Coronary artery (tissue), 2 donors: Measurements from ENCODE around the gene LSM2.
"Not testable (repeated sequence)": the region's sequence is repeated elsewhere in the genome, so short reads cannot be mapped to it uniquely, and the experiment has no call there.

Source experiments
- DNase-seq: peaks from one replicate; pipeline ENCODE4 v3.0.0-alpha.2; 2017; ENCODE audit warnings: low spot score
- H3K27ac ChIP-seq, 2 donors: fragments of 200-600 bp; sonication (generic); one replicate each; pipeline ENCODE4 v1.5.1; 2016 to 2019
- H3K4me3 ChIP-seq: fragments of 200-600 bp; sonication (generic); 2 replicates; pipeline ENCODE4 v1.5.1; 2016; ENCODE audit warnings: mild to moderate bottlenecking, moderate library complexity
- TF ChIP-seq, protein P1 (sequence below): fragments of 200-600 bp; sonication (generic); IDR thresholded peaks from one replicate; pipeline ENCODE4 v1.5.1; 2019; ENCODE audit warnings: antibody characterized with exemption

LSM2 gene

DNA sequence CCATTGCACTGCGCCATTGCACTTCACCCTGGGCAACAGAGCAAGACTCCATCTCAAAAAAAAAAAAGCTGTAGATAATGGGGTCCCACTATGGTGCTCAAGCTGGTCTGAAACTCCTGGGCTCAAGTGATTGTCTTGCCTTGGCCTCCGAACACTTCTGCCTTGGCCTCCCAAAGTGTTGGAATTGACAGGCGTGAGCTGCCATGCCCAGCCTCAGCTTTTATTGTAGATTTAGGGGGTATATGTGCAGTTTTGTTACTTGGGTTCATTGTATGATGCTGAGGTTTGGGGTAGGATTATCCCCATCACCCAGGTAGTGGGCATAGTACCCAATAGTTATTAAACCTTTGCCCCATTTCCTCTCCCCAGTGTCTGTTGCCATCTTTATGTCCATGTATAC is 32.2 kb upstream of the LSM2 start:
- TF ChIP-seq, protein P1, sequence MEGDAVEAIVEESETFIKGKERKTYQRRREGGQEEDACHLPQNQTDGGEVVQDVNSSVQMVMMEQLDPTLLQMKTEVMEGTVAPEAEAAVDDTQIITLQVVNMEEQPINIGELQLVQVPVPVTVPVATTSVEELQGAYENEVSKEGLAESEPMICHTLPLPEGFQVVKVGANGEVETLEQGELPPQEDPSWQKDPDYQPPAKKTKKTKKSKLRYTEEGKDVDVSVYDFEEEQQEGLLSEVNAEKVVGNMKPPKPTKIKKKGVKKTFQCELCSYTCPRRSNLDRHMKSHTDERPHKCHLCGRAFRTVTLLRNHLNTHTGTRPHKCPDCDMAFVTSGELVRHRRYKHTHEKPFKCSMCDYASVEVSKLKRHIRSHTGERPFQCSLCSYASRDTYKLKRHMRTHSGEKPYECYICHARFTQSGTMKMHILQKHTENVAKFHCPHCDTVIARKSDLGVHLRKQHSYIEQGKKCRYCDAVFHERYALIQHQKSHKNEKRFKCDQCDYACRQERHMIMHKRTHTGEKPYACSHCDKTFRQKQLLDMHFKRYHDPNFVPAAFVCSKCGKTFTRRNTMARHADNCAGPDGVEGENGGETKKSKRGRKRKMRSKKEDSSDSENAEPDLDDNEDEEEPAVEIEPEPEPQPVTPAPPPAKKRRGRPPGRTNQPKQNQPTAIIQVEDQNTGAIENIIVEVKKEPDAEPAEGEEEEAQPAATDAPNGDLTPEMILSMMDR = no peak
- no peak for DNase-seq
- Histone ChIP-seq H3K27ac (no peak overlapping the region), H3K4me3 (no peak overlapping the region)

DNA sequence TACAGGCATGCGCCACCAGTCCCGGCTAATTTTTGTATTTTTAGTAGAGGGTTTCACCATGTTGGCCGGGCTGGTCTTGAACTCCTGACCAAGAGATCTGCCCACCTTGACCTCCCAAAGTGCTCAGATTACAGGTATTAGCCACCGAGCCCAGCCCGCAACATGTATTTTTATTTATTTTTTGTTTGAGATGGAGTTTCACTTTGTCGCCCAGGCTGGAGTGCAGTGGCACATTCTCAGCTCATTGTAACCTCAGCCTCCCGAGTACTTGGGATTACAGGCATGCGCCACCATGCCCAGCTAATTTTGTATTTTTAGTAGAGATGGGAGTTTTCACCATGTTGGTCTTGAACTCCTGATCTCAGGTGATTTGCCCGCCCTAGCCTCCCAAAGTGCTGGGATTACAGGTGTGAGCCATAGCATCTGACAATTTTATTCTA is 31.4 kb upstream of the LSM2 start:
- DNase-seq, H3K27ac ChIP-seq: not testable (repeated sequence)
- peak overlapping the region; percentile 83 for H3K4me3 ChIP-seq

DNA sequence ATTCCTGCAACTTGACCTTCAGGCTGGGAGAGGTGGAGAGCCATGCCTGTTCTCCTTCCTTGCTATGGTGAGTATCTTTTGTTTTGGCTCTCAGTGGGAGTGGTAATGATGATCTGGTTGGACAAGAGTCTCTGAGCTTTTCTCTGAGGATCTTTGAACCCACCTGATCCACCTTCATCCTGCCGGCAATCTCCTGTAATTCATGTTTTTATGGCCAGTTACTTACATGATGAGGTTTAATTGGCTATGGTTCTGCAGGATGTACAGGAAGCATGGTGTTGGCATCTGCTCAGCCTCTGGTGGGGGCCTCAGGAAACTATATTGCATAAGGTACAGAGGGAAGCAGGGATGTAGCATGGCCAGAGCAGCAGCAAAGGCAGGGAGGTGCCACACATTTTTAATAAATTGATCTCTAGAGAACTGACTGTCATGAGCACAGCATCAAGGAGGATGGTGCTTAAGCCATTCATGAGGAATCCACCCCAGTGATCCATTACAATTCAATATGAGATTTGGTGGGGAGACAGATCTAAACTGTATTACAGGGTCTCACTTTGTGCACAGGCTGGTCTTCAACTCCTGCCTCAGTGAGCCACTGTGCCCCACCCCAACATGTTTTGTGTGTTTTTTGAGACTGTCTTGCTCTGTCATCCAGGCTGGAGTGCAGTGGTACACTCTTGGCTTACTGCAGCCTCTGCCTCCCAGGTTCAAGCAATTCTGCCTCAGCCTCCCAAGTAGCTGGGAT is 30.8 kb upstream of the LSM2 start:
- TF ChIP-seq, protein P1 = no peak
- DNase-seq = no peak
- peak overlapping the region; percentile 50 to 89 for H3K27ac ChIP-seq
- peak overlapping the region; percentile 83 for H3K4me3 ChIP-seq

DNA sequence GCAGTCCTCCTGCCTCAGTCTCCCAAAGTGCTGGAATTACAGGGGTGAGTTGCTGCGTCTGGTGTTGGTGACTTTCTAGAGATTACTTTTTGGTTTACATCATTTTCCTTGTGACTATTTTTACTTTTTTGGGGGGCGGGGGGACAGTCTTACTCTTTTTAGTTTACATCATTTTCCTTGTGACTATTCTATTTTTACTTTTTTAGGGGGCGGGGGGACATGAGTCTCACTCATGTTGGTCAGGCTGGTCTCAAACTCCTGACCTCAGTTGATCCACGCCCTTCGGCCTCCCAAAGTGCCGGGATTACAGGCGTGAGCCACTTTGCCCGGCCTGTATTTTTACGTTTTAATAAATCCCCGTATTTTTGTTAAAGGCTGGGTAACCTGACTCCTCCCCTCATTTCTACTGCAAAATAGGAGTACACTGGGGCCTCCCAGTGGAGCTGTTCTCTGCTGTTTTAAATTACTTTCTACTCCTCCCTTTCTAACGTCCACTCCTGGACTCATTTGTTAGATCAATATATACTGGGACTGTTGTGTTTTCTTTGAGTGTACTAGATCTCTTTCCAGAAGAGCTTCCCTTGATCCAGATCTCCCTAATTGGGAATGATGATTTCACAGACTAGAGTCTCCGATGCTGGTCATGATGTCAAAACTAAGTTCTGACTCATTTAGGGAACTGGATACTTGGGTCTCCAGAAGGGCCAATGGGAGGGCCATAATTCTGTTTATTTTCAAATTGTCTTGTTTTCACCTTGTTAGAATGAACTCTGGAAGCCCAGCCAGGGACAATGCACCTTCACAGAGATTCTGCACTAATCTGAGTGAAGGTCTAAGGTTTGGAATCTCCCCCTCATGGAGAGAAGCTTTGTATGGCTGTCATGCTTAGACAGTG is 30.0 kb upstream of the LSM2 start:
- peak overlapping the region; percentile 50 to 89 for H3K27ac ChIP-seq
- DNase-seq = no peak
- TF ChIP-seq, protein P1 = no peak
- peak overlapping the region; percentile 83 for H3K4me3 ChIP-seq

DNA sequence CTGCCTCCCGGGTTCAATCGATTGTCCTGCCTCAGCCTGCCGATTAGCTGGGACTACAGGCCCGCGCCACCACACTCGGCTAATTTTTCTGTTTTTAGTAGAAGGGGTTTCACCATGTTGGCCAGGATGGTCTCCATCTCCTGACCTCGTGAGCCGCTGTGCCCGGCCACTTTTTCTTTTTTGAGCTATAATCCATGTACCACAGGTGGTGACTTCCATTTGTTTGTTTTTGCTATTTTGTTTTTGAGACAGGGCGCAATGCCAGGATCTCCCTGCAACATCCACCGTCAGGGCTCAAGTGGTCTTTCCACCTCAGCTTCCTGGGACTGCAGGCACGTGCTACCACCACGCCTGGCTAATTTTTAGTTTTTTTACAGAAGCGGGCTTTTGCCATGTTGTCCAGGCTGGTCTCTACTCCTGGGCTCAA is 29.3 kb upstream of the LSM2 start:
- no peak for DNase-seq
- TF ChIP-seq, protein P1 = no peak
- H3K4me3 ChIP-seq = peak overlapping the region; percentile 83
- H3K27ac ChIP-seq = peak overlapping the region; percentile 50 to 89

DNA sequence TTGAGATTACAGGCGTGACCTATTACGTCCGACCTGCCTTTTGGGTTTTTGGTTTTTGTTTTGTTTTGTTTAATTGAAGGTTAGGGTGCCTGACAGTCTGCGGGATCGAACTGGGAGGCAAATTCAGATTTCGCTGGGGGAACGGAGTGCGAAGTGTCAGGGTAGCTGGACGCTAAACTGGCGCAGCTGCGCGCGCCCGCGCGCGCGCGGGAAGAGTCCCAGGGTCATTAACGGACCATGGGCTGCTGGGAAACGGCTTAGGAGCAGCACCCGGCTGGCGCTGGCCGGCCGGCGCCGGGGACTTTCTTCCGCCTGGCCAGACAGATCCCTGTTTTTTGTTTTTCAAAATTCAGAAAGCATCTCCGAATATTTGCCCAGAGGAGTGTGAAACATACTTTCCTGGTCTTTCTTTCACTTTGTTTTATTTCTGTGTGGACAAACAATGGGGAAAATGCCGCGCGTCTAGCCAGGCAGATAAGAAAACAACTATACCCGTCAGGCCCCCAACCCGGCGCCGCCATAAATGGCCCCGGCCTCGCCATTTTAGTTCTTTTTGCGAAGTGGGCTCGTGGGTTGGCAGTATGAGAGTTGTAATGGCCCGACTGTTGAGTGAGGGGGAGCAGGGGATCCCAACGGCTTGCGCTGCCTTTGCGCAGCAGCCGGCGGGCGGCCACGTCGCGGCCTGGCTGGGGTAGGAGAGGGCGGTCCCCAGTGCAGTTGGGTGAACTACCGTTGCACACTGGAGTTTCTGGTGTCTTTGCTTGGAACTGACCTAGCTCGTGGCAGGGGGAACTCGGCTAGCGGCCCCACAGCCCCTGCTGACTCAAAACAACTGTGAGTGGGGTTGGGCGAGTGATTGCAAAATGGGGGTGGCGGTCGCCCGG is 27.8 kb upstream of the LSM2 start:
- TF ChIP-seq, protein P1 = no peak
- H3K27ac ChIP-seq = peak overlapping the region; percentile 89 to 96

More for the DNA sequence above, 27.8 kb upstream of the LSM2 start:
- H3K4me3 ChIP-seq = peak overlapping the region; percentile 83
- peak; percentile 92 for DNase-seq
